Measurements from ENCODE around the gene SERINC5. TPM values are rescaled to one million over a fixed set of nuclear protein-coding genes. Genes with fewer than 3 reads are reported as not detected.
A peak's percentile ranks its signal among the peaks of the same experiment; 100 is the strongest.
"Not testable (repeated sequence)": the region's sequence is repeated elsewhere in the genome, so short reads cannot be mapped to it uniquely, and the experiment has no call there.

SERINC5 gene
- total RNA-seq, 1 experiment from 2014 or later, result 128 TPM

DNA sequence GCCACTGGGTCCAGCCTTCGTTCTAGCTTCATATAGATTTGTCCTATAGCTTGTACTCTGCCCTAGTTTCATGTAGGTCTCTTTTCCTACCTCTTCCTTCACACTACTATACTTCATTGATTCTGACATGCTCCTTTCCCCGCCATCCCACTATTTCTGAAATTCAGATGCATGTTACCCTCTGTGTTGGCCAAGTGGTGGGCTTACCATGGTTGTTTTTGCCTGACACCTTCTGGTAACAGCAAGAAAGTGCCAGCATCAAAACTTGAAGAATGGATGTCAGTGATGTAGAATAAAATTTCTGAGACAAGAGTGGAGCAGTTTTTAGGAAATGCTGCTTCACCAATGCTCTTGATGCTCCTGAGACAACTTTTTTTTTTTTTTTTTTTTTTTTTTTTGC is 19.5 kb upstream of the SERINC5 start:
- Mint-ChIP-seq H3K27ac (peak overlapping the region; percentile 10; the same call in 1 of the 2 replicates), H3K4me3 (no peak overlapping the region), H3K9me3 (no peaks in the 10 kb centered on the region), H3K27me3 (ENCODE audit: low read depth) (no peaks in the 10 kb centered on the region), H3K36me3 (no peaks in the 10 kb centered on the region), H3K4me1 (0 out of 2 replicates have a peak, but pooled peaks cover under 1% of the 10 kb centered on the region)
- no peak for DNase-seq (ENCODE audit: low spot score)
- ATAC-seq, result peak; percentile 87
- POLR2A ChIA-PET, result no interaction called here
- TF ChIP-seq, protein P1, sequence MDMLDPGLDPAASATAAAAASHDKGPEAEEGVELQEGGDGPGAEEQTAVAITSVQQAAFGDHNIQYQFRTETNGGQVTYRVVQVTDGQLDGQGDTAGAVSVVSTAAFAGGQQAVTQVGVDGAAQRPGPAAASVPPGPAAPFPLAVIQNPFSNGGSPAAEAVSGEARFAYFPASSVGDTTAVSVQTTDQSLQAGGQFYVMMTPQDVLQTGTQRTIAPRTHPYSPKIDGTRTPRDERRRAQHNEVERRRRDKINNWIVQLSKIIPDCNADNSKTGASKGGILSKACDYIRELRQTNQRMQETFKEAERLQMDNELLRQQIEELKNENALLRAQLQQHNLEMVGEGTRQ (CRISPR knock-in tag; IDR thresholded peaks at IDR 0.05), result no peak
- TF ChIP-seq RORB (CRISPR knock-in tag; IDR thresholded peaks at IDR 0.05) (no peak), TP53 (CRISPR knock-in tag; IDR thresholded peaks at IDR 0.05) (no peak)
- CTCF ChIA-PET, result interaction anchor here (0.6 to 1.2 kb wide), 8 partner anchors 20 to 184 kb away, joined by 3 to 7 read pairs (median 5); partner anchors contain the start of gene SERINC5

DNA sequence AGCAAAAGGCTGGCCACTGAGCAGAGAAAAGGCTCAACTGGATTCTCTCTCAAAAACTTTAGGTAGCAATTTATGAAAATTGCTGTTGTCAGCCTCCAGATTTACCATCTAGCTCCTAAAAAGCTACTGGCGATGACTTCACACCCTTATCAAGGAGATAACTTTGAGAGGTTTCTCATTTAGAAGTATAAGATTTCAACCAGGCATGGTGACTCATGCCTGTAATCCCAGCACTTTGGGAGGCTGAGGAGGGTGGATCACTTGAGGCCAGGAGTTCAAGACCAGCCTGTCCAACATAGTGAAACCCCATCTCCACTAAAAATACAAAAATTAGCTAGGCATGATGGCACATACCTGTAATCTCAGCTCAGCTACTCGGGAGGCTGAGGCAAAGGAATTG is 14.7 kb upstream of the SERINC5 start:
- H3K36me3 Mint-ChIP-seq; ATAC-seq; DNase-seq (ENCODE audit: low spot score); H3K27me3 Mint-ChIP-seq (ENCODE audit: low read depth); H3K4me3 Mint-ChIP-seq; POLR2A ChIA-PET; H3K9me3 Mint-ChIP-seq: not testable (repeated sequence)
- Mint-ChIP-seq H3K27ac (0 out of 2 replicates have a peak overlapping the region, but pooled peaks have one; percentile 81), H3K4me1 (peaks cover 32% of the 10 kb centered on the region)
- CTCF ChIA-PET, result interaction anchor here (1.0 to 2.1 kb wide), 2 partner anchors 13 to 37 kb away, joined by 5 to 6 read pairs; no protein-coding TSS in a partner anchor

DNA sequence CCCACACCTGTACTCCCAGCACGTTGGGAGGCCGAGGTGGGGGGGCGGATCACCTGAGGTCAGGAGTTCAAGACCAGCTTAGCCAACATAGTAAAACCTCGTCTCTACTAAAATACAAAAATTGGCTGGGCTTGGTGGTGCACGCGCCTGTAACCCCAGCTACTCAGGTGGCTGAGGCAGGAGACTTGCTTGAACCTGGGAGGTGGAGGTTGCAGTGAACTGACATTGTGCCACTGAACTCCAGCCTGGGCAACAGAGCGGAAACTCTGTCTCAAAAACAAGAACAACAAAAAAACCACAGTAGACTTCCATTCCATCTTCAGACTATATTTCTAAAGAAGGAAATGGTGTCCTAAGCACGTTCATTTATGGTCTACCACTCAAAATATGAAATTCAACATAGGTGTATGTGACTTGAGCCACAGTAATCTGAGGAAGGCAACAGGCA is 14.2 kb upstream of the SERINC5 start:
- CTCF ChIA-PET, result interaction anchor here (2.1 kb wide), 1 partner anchor 13 kb away, joined by 5 read pairs; no protein-coding TSS in a partner anchor
- POLR2A ChIA-PET, result no interaction called here

DNA sequence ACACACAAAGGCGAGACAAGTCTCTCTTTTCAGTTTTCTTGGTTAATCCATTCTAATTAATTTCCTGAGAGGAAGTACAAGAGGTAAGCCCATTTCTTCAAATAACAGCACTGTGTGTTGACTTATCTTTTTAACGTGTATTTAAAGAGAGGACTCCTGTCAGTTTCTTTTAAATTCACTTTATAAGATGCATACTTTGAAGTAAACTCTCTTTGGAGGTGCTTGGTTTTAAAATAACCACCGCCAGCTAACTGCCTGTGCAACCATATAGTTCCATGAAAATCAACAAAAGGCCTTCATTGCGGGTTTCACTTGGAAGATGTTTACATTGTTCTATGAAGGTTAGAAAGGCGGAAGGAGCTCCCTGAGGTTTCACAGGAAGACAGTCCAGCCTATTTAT is 13.1 kb upstream of the SERINC5 start:
- Mint-ChIP-seq H3K4me1 (peaks cover 34% of the 10 kb centered on the region), H3K9me3 (no peaks in the 10 kb centered on the region), H3K4me3 (no peak overlapping the region), H3K27me3 (ENCODE audit: low read depth) (no peaks in the 10 kb centered on the region), H3K36me3 (no peaks in the 10 kb centered on the region), H3K27ac (peak overlapping the region; percentile 64)
- DNase-seq (ENCODE audit: low spot score) (no peak), ATAC-seq (no peak)
- CTCF ChIA-PET, result interaction anchor here (1.4 to 2.0 kb wide), 2 partner anchors 11 to 186 kb away, joined by 6 to 12 read pairs; no protein-coding TSS in a partner anchor
- POLR2A ChIA-PET, result interaction anchor here (1.1 kb wide), 1 partner anchor 13 kb away, joined by 3 read pairs; the partner anchor contains the start of gene SERINC5
- TF ChIP-seq, protein P2, sequence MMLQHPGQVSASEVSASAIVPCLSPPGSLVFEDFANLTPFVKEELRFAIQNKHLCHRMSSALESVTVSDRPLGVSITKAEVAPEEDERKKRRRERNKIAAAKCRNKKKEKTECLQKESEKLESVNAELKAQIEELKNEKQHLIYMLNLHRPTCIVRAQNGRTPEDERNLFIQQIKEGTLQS (CRISPR knock-in tag; conservative IDR thresholded peaks at IDR 0.05), result no peak
- no peak for TF ChIP-seq SMAD4 (CRISPR knock-in tag; IDR thresholded peaks at IDR 0.05)
- no peak for TF ChIP-seq ZNF232 (CRISPR knock-in tag; IDR thresholded peaks at IDR 0.05)
- TF ChIP-seq, protein P1 (CRISPR knock-in tag; IDR thresholded peaks at IDR 0.05), result no peak
- TF ChIP-seq, protein P3, sequence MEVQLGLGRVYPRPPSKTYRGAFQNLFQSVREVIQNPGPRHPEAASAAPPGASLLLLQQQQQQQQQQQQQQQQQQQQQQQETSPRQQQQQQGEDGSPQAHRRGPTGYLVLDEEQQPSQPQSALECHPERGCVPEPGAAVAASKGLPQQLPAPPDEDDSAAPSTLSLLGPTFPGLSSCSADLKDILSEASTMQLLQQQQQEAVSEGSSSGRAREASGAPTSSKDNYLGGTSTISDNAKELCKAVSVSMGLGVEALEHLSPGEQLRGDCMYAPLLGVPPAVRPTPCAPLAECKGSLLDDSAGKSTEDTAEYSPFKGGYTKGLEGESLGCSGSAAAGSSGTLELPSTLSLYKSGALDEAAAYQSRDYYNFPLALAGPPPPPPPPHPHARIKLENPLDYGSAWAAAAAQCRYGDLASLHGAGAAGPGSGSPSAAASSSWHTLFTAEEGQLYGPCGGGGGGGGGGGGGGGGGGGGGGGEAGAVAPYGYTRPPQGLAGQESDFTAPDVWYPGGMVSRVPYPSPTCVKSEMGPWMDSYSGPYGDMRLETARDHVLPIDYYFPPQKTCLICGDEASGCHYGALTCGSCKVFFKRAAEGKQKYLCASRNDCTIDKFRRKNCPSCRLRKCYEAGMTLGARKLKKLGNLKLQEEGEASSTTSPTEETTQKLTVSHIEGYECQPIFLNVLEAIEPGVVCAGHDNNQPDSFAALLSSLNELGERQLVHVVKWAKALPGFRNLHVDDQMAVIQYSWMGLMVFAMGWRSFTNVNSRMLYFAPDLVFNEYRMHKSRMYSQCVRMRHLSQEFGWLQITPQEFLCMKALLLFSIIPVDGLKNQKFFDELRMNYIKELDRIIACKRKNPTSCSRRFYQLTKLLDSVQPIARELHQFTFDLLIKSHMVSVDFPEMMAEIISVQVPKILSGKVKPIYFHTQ (CRISPR knock-in tag; IDR thresholded peaks at IDR 0.05), result no peak
- TF ChIP-seq OVOL2 (CRISPR knock-in tag; IDR thresholded peaks at IDR 0.05; ENCODE audit: borderline replicate concordance), result no peak

More for the DNA sequence above, 14.2 kb upstream of the SERINC5 start:
- Mint-ChIP-seq H3K27ac (peak overlapping the region; percentile 81; the same call in 1 of the 2 replicates), H3K9me3 (no peaks in the 10 kb centered on the region), H3K4me1 (peaks cover 34% of the 10 kb centered on the region), H3K36me3 (no peaks in the 10 kb centered on the region), H3K4me3 (no peak overlapping the region), H3K27me3 (ENCODE audit: low read depth) (no peaks in the 10 kb centered on the region)
- ATAC-seq (no peak), DNase-seq (ENCODE audit: low spot score) (no peak)
- TF ChIP-seq SMAD3 (CRISPR knock-in tag; IDR thresholded peaks at IDR 0.05; ENCODE audit: borderline replicate concordance) (no peak), MXD4 (CRISPR knock-in tag; IDR thresholded peaks at IDR 0.05; ENCODE audit: borderline replicate concordance) (no peak), SP1 (CRISPR knock-in tag; conservative IDR thresholded peaks at IDR 0.05) (no peak), JUN (CRISPR knock-in tag; IDR thresholded peaks at IDR 0.05) (no peak), GABPB1 (CRISPR knock-in tag; IDR thresholded peaks at IDR 0.05) (no peak), NFE2L1 (CRISPR knock-in tag; IDR thresholded peaks at IDR 0.05) (no peak)
- TF ChIP-seq, protein P4, sequence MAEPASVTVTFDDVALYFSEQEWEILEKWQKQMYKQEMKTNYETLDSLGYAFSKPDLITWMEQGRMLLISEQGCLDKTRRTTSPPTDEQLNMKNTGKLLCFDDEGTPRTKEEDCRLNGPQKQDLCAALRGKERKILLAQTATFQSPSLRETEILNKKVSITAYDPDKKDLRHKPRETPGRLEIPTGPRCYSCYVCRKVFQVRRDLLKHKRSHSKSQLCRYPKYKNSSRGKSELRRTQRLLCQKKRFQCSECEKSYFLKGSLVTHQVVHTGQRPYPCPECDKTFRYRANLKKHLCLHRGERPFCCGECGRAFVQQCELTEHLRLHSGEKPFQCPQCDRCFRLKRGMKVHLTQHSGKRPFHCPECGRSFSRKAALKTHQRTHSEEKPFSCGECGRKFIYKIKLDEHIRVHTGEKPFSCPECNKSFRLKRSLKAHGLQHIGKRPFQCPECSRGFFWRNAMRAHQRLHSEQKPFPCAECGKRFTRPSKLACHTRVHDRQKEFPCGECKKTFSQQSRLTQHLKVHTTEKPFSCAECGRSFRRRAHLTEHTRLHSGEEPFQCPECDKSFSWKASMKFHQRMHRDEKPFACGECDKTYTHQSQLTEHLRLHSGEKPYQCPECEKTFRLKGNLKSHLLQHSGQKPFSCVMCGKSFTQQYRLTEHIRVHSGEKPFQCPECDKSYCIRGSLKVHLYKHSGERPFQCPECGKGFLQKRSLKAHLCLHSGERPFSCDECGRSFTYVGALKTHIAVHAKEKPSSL (CRISPR knock-in tag; conservative IDR thresholded peaks at IDR 0.05), result no peak
- TF ChIP-seq, protein P5, sequence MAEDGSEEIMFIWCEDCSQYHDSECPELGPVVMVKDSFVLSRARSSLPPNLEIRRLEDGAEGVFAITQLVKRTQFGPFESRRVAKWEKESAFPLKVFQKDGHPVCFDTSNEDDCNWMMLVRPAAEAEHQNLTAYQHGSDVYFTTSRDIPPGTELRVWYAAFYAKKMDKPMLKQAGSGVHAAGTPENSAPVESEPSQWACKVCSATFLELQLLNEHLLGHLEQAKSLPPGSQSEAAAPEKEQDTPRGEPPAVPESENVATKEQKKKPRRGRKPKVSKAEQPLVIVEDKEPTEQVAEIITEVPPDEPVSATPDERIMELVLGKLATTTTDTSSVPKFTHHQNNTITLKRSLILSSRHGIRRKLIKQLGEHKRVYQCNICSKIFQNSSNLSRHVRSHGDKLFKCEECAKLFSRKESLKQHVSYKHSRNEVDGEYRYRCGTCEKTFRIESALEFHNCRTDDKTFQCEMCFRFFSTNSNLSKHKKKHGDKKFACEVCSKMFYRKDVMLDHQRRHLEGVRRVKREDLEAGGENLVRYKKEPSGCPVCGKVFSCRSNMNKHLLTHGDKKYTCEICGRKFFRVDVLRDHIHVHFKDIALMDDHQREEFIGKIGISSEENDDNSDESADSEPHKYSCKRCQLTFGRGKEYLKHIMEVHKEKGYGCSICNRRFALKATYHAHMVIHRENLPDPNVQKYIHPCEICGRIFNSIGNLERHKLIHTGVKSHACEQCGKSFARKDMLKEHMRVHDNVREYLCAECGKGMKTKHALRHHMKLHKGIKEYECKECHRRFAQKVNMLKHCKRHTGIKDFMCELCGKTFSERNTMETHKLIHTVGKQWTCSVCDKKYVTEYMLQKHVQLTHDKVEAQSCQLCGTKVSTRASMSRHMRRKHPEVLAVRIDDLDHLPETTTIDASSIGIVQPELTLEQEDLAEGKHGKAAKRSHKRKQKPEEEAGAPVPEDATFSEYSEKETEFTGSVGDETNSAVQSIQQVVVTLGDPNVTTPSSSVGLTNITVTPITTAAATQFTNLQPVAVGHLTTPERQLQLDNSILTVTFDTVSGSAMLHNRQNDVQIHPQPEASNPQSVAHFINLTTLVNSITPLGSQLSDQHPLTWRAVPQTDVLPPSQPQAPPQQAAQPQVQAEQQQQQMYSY (CRISPR knock-in tag; IDR thresholded peaks at IDR 0.05), result no peak

Measured in WTC11 (cell line).